ENCODE data around the gene ELFN2. TPM values are rescaled to one million over a fixed set of nuclear protein-coding genes. Genes with fewer than 3 reads are reported as not detected.

ELFN2 gene
- polyA plus RNA-seq, 1 donor from 2014 or later: 4.4 TPM

DNA sequence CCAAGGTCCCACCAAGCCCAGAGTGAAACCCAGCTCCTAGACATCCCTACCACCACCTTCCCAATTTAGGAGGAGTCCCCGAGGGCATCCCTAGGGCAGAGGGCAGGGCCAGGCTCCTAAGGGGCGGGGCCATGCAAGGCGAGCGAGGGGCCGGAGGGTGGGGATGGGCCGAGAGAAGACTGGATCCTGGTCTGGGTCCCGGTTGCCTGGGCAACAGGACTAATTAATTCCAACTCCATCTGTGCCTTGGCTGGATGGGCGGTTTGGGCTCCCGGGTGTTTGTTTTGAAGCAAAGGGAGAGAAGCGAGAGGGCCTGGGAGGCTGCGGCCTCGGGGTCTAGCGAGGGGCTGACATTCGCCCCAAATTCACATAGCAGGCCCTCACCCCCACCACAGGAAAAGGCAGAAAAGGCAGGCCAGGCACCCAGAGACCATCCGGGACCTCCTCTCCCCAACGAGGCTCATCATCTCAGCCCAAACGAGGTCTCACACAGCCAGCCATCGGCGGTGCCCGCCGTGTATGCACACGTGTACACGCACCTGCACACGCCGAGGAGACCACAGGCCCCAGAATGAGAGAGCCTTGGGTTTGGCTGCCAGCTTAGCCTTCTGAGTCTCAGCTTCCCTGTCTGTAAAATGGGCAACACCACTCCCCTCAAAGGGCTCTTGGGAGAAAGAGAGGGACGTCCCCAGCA is 23.9 kb downstream of the ELFN2 start:
- Histone ChIP-seq H3K4me2 (ENCODE audit: low read length) (no peak overlapping the region), H3K9ac (ENCODE audit: low read length) (no peak overlapping the region), H3K27me3 (ENCODE audit: insufficient read depth, low read depth, low read length) (no peaks in the 10 kb centered on the region), H3K4me3 (ENCODE audit: low read length) (no peak overlapping the region), H4K20me1 (ENCODE audit: insufficient read depth) (no peaks in the 10 kb centered on the region), H3F3A (ENCODE audit: insufficient read depth, low read length, poor library complexity, severe bottlenecking) (no peaks in the 10 kb centered on the region), H2AFZ (ENCODE audit: low read depth, low read length) (no peak overlapping the region), H3K79me2 (replicated peaks; ENCODE audit: insufficient read depth, low read length) (no peaks in the 10 kb centered on the region), H3K9me2 (ENCODE audit: insufficient read depth, low read length) (no peaks in the 10 kb centered on the region), H3K27ac (ENCODE audit: low read length) (no peak overlapping the region), H3K36me3 (ENCODE audit: insufficient read depth, low read length) (no peaks in the 10 kb centered on the region), H3K9me3 (ENCODE audit: low read length) (no peaks in the 10 kb centered on the region)
- TF ChIP-seq TAF1 (IDR thresholded peaks at IDR 0.05; ENCODE audit: low read depth) (no peak), EZH2 (IDR thresholded peaks at IDR 0.05; ENCODE audit: borderline replicate concordance, insufficient read depth, low read length, poor library complexity, severe bottlenecking) (no peak), EP300 (conservative IDR thresholded peaks at IDR 0.05; ENCODE audit: poor library complexity, severe bottlenecking) (no peak)
- TF ChIP-seq, protein P1, sequence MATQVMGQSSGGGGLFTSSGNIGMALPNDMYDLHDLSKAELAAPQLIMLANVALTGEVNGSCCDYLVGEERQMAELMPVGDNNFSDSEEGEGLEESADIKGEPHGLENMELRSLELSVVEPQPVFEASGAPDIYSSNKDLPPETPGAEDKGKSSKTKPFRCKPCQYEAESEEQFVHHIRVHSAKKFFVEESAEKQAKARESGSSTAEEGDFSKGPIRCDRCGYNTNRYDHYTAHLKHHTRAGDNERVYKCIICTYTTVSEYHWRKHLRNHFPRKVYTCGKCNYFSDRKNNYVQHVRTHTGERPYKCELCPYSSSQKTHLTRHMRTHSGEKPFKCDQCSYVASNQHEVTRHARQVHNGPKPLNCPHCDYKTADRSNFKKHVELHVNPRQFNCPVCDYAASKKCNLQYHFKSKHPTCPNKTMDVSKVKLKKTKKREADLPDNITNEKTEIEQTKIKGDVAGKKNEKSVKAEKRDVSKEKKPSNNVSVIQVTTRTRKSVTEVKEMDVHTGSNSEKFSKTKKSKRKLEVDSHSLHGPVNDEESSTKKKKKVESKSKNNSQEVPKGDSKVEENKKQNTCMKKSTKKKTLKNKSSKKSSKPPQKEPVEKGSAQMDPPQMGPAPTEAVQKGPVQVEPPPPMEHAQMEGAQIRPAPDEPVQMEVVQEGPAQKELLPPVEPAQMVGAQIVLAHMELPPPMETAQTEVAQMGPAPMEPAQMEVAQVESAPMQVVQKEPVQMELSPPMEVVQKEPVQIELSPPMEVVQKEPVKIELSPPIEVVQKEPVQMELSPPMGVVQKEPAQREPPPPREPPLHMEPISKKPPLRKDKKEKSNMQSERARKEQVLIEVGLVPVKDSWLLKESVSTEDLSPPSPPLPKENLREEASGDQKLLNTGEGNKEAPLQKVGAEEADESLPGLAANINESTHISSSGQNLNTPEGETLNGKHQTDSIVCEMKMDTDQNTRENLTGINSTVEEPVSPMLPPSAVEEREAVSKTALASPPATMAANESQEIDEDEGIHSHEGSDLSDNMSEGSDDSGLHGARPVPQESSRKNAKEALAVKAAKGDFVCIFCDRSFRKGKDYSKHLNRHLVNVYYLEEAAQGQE (IDR thresholded peaks at IDR 0.05; ENCODE audit: borderline replicate concordance): no peak
- TF ChIP-seq, protein P2, sequence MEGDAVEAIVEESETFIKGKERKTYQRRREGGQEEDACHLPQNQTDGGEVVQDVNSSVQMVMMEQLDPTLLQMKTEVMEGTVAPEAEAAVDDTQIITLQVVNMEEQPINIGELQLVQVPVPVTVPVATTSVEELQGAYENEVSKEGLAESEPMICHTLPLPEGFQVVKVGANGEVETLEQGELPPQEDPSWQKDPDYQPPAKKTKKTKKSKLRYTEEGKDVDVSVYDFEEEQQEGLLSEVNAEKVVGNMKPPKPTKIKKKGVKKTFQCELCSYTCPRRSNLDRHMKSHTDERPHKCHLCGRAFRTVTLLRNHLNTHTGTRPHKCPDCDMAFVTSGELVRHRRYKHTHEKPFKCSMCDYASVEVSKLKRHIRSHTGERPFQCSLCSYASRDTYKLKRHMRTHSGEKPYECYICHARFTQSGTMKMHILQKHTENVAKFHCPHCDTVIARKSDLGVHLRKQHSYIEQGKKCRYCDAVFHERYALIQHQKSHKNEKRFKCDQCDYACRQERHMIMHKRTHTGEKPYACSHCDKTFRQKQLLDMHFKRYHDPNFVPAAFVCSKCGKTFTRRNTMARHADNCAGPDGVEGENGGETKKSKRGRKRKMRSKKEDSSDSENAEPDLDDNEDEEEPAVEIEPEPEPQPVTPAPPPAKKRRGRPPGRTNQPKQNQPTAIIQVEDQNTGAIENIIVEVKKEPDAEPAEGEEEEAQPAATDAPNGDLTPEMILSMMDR (IDR thresholded peaks at IDR 0.05; ENCODE audit: poor library complexity, severe bottlenecking): no peak

DNA sequence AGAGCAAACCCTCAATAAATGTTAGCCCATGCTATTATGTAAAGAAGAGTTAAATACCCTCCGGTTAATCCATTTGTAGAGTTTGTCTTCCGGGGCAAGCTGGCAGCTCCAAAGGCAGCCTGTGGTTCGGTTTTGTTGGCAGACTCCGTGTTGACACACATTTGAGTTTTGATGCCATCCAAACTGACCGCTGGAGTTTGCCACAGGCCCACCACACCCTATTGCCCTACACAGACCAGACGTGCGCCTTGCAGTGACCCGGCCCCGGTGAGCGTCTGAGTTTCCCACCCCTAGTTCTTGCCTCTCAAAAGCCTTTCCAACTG is 25.1 kb downstream of the ELFN2 start:
- TF ChIP-seq, protein P2 (IDR thresholded peaks at IDR 0.05; ENCODE audit: poor library complexity, severe bottlenecking): no peak
- no peak for TF ChIP-seq EZH2 (IDR thresholded peaks at IDR 0.05; ENCODE audit: borderline replicate concordance, insufficient read depth, low read length, poor library complexity, severe bottlenecking)
- TF ChIP-seq POLR2AphosphoS5 (IDR thresholded peaks at IDR 0.05): no peak
- no peak for TF ChIP-seq TAF1 (IDR thresholded peaks at IDR 0.05; ENCODE audit: low read depth)
- no peak for TF ChIP-seq RAD21 (conservative IDR thresholded peaks at IDR 0.05)
- TF ChIP-seq MXI1 (conservative IDR thresholded peaks at IDR 0.05; ENCODE audit: poor library complexity, severe bottlenecking): no peak
- no peak for TF ChIP-seq SMC3 (conservative IDR thresholded peaks at IDR 0.05; ENCODE audit: poor library complexity)
- TF ChIP-seq, protein P1 (IDR thresholded peaks at IDR 0.05; ENCODE audit: borderline replicate concordance): no peak
- TF ChIP-seq EP300 (conservative IDR thresholded peaks at IDR 0.05; ENCODE audit: poor library complexity, severe bottlenecking): no peak
- Histone ChIP-seq H3K4me3 (ENCODE audit: low read length) (no peak overlapping the region), H3K79me2 (replicated peaks; ENCODE audit: insufficient read depth, low read length) (no peaks in the 10 kb centered on the region), H3K27ac (ENCODE audit: low read length) (no peak overlapping the region), H3K27me3 (ENCODE audit: insufficient read depth, low read depth, low read length) (no peaks in the 10 kb centered on the region), H3K9ac (ENCODE audit: low read length) (no peak overlapping the region), H3K9me2 (ENCODE audit: insufficient read depth, low read length) (no peaks in the 10 kb centered on the region), H2AFZ (ENCODE audit: low read depth, low read length) (no peak overlapping the region), H3K36me3 (ENCODE audit: insufficient read depth, low read length) (no peaks in the 10 kb centered on the region), H3K4me2 (ENCODE audit: low read length) (no peak overlapping the region), H3K9me3 (ENCODE audit: low read length) (no peaks in the 10 kb centered on the region), H3F3A (ENCODE audit: insufficient read depth, low read length, poor library complexity, severe bottlenecking) (no peaks in the 10 kb centered on the region), H4K20me1 (ENCODE audit: insufficient read depth) (no peaks in the 10 kb centered on the region)

All from neural cell (in vitro differentiated cells).